SK-N-SH treated with all-trans-retinoic acid at 6 μM for 48 hours (cell line): Measurements from ENCODE around the gene PSG1.
"Not testable (repeated sequence)": the region's sequence is repeated elsewhere in the genome, so short reads cannot be mapped to it uniquely, and the experiment has no call there.

Source experiments
- ATAC-seq: fragments of 200-7000 bp; cut with Tn5 transposase; 3 replicates; pipeline ENCODE4 v1.9.1; 2020; ENCODE audit warnings: mild to moderate bottlenecking, moderate library complexity
- ARNTL ChIP-seq: fragments of 450-650 bp; formaldehyde crosslinking; IDR thresholded peaks from 2 replicates; pipeline ENCODE4 v1.5.0; 2020; ENCODE audit warnings: low read depth, mild to moderate bottlenecking, moderate library complexity, borderline replicate concordance
- BACH2 ChIP-seq: fragments of 250-450 bp; sonication (Bioruptor Pico); IDR thresholded peaks from 2 replicates; pipeline ENCODE4 v1.9.0; 2021; ENCODE audit warnings: mild to moderate bottlenecking, borderline replicate concordance
- CREB5 ChIP-seq: fragments of 250-450 bp; sonication (Bioruptor Pico); IDR thresholded peaks from 2 replicates; pipeline ENCODE4 v1.5.1; 2020; ENCODE audit warnings: low read depth, mild to moderate bottlenecking, moderate library complexity
- CSDC2 ChIP-seq: fragments of 250-450 bp; sonication (Bioruptor Pico); IDR thresholded peaks from 2 replicates; pipeline ENCODE4 v1.5.0; 2020; ENCODE audit warnings: mild to moderate bottlenecking, moderate library complexity
- CSRNP3 ChIP-seq: fragments of 250-450 bp; sonication (Bioruptor Pico); IDR thresholded peaks from 2 replicates; pipeline ENCODE4 v1.5.1; 2021; ENCODE audit warnings: mild to moderate bottlenecking, moderate library complexity
- ESRRG ChIP-seq: fragments of 250-450 bp; sonication (Bioruptor Pico); IDR thresholded peaks from 2 replicates; pipeline ENCODE4 v1.6.1; 2021; ENCODE audit warnings: mild to moderate bottlenecking
- GLIS3 ChIP-seq: fragments of 250-450 bp; sonication (Bioruptor Pico); IDR thresholded peaks from 2 replicates; pipeline ENCODE4 v1.5.0; 2020; ENCODE audit warnings: mild to moderate bottlenecking, moderate library complexity
- ISL1 ChIP-seq: fragments of 250-450 bp; sonication (Bioruptor Pico); IDR thresholded peaks from 2 replicates; pipeline ENCODE4 v2.1.2; 2022; ENCODE audit warnings: mild to moderate bottlenecking, moderate library complexity
- PATZ1 ChIP-seq: fragments of 250-450 bp; sonication (Bioruptor Pico); IDR thresholded peaks from 2 replicates; pipeline ENCODE4 v1.8.0; 2020; ENCODE audit warnings: mild to moderate bottlenecking, moderate library complexity, borderline replicate concordance
- POU6F1 ChIP-seq: fragments of 250-450 bp; sonication (Bioruptor Pico); IDR thresholded peaks from 2 replicates; pipeline ENCODE4 v1.8.0; 2021; ENCODE audit warnings: low read depth, mild to moderate bottlenecking, moderate library complexity, borderline replicate concordance
- RARB ChIP-seq: fragments of 250-450 bp; sonication (Bioruptor Pico); IDR thresholded peaks from 2 replicates; pipeline ENCODE4 v1.8.0; 2021; ENCODE audit warnings: mild to moderate bottlenecking, moderate library complexity
- SNAI2 ChIP-seq: fragments of 250-450 bp; sonication (Bioruptor Pico); IDR thresholded peaks from 2 replicates; pipeline ENCODE4 v1.5.0; 2020; ENCODE audit warnings: mild to moderate bottlenecking, moderate library complexity
- TCF4 ChIP-seq: fragments of 250-450 bp; sonication (Bioruptor Pico); IDR thresholded peaks from 2 replicates; pipeline ENCODE4 v1.8.0; 2021; ENCODE audit warnings: mild to moderate bottlenecking, moderate library complexity, borderline replicate concordance
- TOX ChIP-seq: fragments of 250-450 bp; sonication (Bioruptor Pico); IDR thresholded peaks from 2 replicates; pipeline ENCODE4 v1.8.0; 2021; ENCODE audit warnings: mild to moderate bottlenecking, moderate library complexity, borderline replicate concordance
- ZC3H10 ChIP-seq: fragments of 250-450 bp; sonication (Bioruptor Pico); IDR thresholded peaks from 2 replicates; pipeline ENCODE4 v1.5.1; 2021; ENCODE audit warnings: mild to moderate bottlenecking, moderate library complexity
- ZFP3 ChIP-seq: fragments of 250-450 bp; sonication (Bioruptor Pico); IDR thresholded peaks from 2 replicates; pipeline ENCODE4 v1.5.0; 2020; ENCODE audit warnings: mild to moderate bottlenecking, moderate library complexity
- ZNF565 ChIP-seq: fragments of 450-650 bp; formaldehyde crosslinking; conservative IDR thresholded peaks from 2 replicates; pipeline ENCODE4 v1.5.0; 2020; ENCODE audit warnings: low read depth, mild to moderate bottlenecking, moderate library complexity
- ZNF70 ChIP-seq: fragments of 450-650 bp; formaldehyde crosslinking; IDR thresholded peaks from 2 replicates; pipeline ENCODE4 v1.5.0; 2020; ENCODE audit warnings: mild to moderate bottlenecking, moderate library complexity
- ZNF8 ChIP-seq: fragments of 450-650 bp; formaldehyde crosslinking; IDR thresholded peaks from 2 replicates; pipeline ENCODE4 v1.5.0; 2020; ENCODE audit warnings: mild to moderate bottlenecking, moderate library complexity

PSG1 gene

GRCh38 chr19:42872608-42873007, 6.9 kb downstream of the PSG1 start (continued):
- TF ChIP-seq TCF4 (CRISPR knock-in tag), result no peak
- TF ChIP-seq ZC3H10 (CRISPR knock-in tag), result no peak
- no peak for TF ChIP-seq PATZ1
- no peak for TF ChIP-seq ZNF565 (CRISPR knock-in tag)
- no peak for TF ChIP-seq ARNTL (CRISPR knock-in tag)

- TF ChIP-seq ZC3H10 (CRISPR knock-in tag) (no peak), ZNF70 (no peak), GLIS3 (CRISPR knock-in tag) (no peak), PATZ1 (no peak), ARNTL (CRISPR knock-in tag) (no peak), BACH2 (CRISPR knock-in tag) (no peak), ISL1 (CRISPR knock-in tag) (no peak), ZNF8 (CRISPR knock-in tag) (no peak), ESRRG (no peak), CSRNP3 (no peak)
- ATAC-seq, result no peak
Measured at GRCh38 chr19:42857544-42857867, 22.0 kb downstream of the PSG1 start.

GRCh38 chr19:42856866-42857543, 22.5 kb downstream of the PSG1 start:
- ATAC-seq, result not testable (repeated sequence)

- not testable (repeated sequence) for ATAC-seq
Measured at GRCh38 chr19:42854745-42855144, 24.8 kb downstream of the PSG1 start.

GRCh38 chr19:42853231-42853630, 26.3 kb downstream of the PSG1 start:
- not testable (repeated sequence) for ATAC-seq

GRCh38 chr19:42852821-42853220, 26.7 kb downstream of the PSG1 start:
- TF ChIP-seq ISL1 (CRISPR knock-in tag), result peak; percentile 15; the same call in 1 of the 2 replicates
- ATAC-seq, result not testable (repeated sequence)

GRCh38 chr19:42851718-42852280, 27.7 kb downstream of the PSG1 start:
- TF ChIP-seq CSDC2 (CRISPR knock-in tag), result 0 out of 2 replicates have a peak, but pooled peaks have one; percentile 2
- peak; percentile 51; the same call in 2 of the 3 replicates for ATAC-seq

- ATAC-seq, result peak; percentile 95
- TF ChIP-seq ZFP3 (CRISPR knock-in tag) (0 out of 2 replicates have a peak, but pooled peaks have one; percentile 9), TOX (CRISPR knock-in tag) (no peak), ISL1 (CRISPR knock-in tag) (peak; percentile 74), RARB (CRISPR knock-in tag) (no peak), POU6F1 (no peak), CREB5 (CRISPR knock-in tag) (peak; percentile 26; the same call in 1 of the 2 replicates), SNAI2 (CRISPR knock-in tag) (no peak), CSRNP3 (no peak)
Measured at GRCh38 chr19:42850981-42851717, 28.4 kb downstream of the PSG1 start.
